CD4-positive, alpha-beta T cell treated with Interleukin-21 for 1 hour (primary cell): Measurements from ENCODE around the gene EEPD1.

ENCODE experiments used
- DNase-seq: peaks from one replicate; pipeline ENCODE4 v3.0.0-alpha.2; 2020

Gene EEPD1

GRCh38 chr7:36192053-36192824, 39.2 kb downstream of the EEPD1 start:
- peak; percentile 15 for DNase-seq

GRCh38 chr7:36192877-36193276, 39.8 kb downstream of the EEPD1 start:
- DNase-seq, result no peak

GRCh38 chr7:36198854-36199266, 45.8 kb downstream of the EEPD1 start:
- no peak for DNase-seq

GRCh38 chr7:36199329-36199728, 46.3 kb downstream of the EEPD1 start:
- DNase-seq, result no peak

GRCh38 chr7:36201122-36201723, 48.2 kb downstream of the EEPD1 start:
- no peak for DNase-seq

GRCh38 chr7:36202398-36202797, 49.3 kb downstream of the EEPD1 start:
- DNase-seq, result no peak

GRCh38 chr7:36203071-36203790, 50.2 kb downstream of the EEPD1 start:
- no peak for DNase-seq

GRCh38 chr7:36204044-36204663, 51.1 kb downstream of the EEPD1 start:
- DNase-seq, result no peak

- DNase-seq, result no peak
Measured at GRCh38 chr7:36204929-36205635, 52.0 kb downstream of the EEPD1 start.

- no peak for DNase-seq
Measured at GRCh38 chr7:36205803-36206202, 52.7 kb downstream of the EEPD1 start.

- DNase-seq, result peak; percentile 29
Measured at GRCh38 chr7:36207451-36208291, 54.6 kb downstream of the EEPD1 start.

- DNase-seq, result no peak
Measured at GRCh38 chr7:36208426-36208825, 55.4 kb downstream of the EEPD1 start.

- peak; percentile 46 for DNase-seq
Measured at GRCh38 chr7:36208997-36209813, 56.2 kb downstream of the EEPD1 start.

GRCh38 chr7:36209814-36210183, 56.7 kb downstream of the EEPD1 start:
- no peak for DNase-seq

- DNase-seq, result no peak
Measured at GRCh38 chr7:36210291-36210922, 57.4 kb downstream of the EEPD1 start.

- DNase-seq, result no peak
Measured at GRCh38 chr7:36214608-36215456, 61.8 kb downstream of the EEPD1 start.

GRCh38 chr7:36215457-36215765, 62.4 kb downstream of the EEPD1 start:
- DNase-seq, result no peak

GRCh38 chr7:36216063-36216684, 63.1 kb downstream of the EEPD1 start:
- DNase-seq, result no peak
